Hepatocyte (in vitro differentiated cells): ENCODE results near the gene KCNS1. TPM values are rescaled to one million over a fixed set of nuclear protein-coding genes. Genes with fewer than 3 reads are reported as not detected.
A peak's percentile ranks its signal among the peaks of the same experiment; 100 is the strongest.

Source experiments
- DNase-seq: peaks from one replicate; pipeline ENCODE4 v3.0.0-alpha.2; 2016; ENCODE audit warnings: low spot score
- H2AFZ ChIP-seq: fragments of 200-600 bp; sonication (generic); 2 replicates; pipeline ENCODE4 v1.6.0; 2016; ENCODE audit warnings: antibody characterized with exemption, mild to moderate bottlenecking
- H3K27ac ChIP-seq: fragments of 200-600 bp; sonication (generic); 2 replicates; pipeline ENCODE4 v1.5.1; 2016; ENCODE audit warnings: mild to moderate bottlenecking
- H3K27me3 ChIP-seq: fragments of 200-600 bp; sonication (generic); 2 replicates; pipeline ENCODE4 v1.6.1; 2016
- H3K36me3 ChIP-seq: fragments of 200-600 bp; sonication (generic); replicated peaks from 2 replicates; pipeline ENCODE4 v1.5.1; 2016; ENCODE audit warnings: low read depth; ENCODE audit not compliant: insufficient read depth
- H3K4me1 ChIP-seq: fragments of 200-600 bp; sonication (generic); 2 replicates; pipeline ENCODE4 v1.5.1; 2016; ENCODE audit warnings: mild to moderate bottlenecking, moderate library complexity; ENCODE audit not compliant: insufficient read depth
- H3K4me2 ChIP-seq: fragments of 200-600 bp; sonication (generic); 2 replicates; pipeline ENCODE4 v1.6.0; 2016
- H3K4me3 ChIP-seq: fragments of 200-600 bp; sonication (generic); 2 replicates; pipeline ENCODE4 v1.5.1; 2016; ENCODE audit warnings: mild to moderate bottlenecking
- H3K79me2 ChIP-seq: fragments of 200-600 bp; sonication (generic); 2 replicates; pipeline ENCODE4 v1.6.0; 2017; ENCODE audit warnings: mild to moderate bottlenecking
- H3K9me2 ChIP-seq: fragments of 200-600 bp; sonication (generic); replicated peaks from 2 replicates; pipeline ENCODE4 v1.6.0; 2017; ENCODE audit warnings: mild to moderate bottlenecking; ENCODE audit not compliant: insufficient read depth
- H3K9me3 ChIP-seq: fragments of 200-600 bp; sonication (generic); 2 replicates; pipeline ENCODE4 v1.5.1; 2016; ENCODE audit warnings: low read depth, mild to moderate bottlenecking
- H4K20me1 ChIP-seq: fragments of 200-600 bp; sonication (generic); 2 replicates; pipeline ENCODE4 v1.6.0; 2016; ENCODE audit warnings: mild to moderate bottlenecking; ENCODE audit not compliant: insufficient read depth, poor library complexity, severe bottlenecking
- EZH2 ChIP-seq: fragments of 200-600 bp; sonication (generic); IDR thresholded peaks from 2 replicates; pipeline ENCODE4 v1.6.1; 2016; ENCODE audit warnings: antibody characterized with exemption, mild to moderate bottlenecking, borderline replicate concordance
- EZH2phosphoT487 ChIP-seq: fragments of 200-600 bp; sonication (generic); IDR thresholded peaks from one replicate; pipeline ENCODE4 v1.6.1; 2018; ENCODE audit warnings: antibody characterized with exemption, mild to moderate bottlenecking, low read depth, moderate library complexity; ENCODE audit not compliant: unreplicated experiment, severe bottlenecking
- WGBS: methylation state at CpG from one replicate; pipeline ENCODE4 v1.1.6; 2016; ENCODE audit warnings: low lambda C conversion rate; ENCODE audit errors: missing lambda C conversion rate; 5-methylcytosine and 5-hydroxymethylcytosine counted together
- polyA plus RNA-seq: library from polyadenylated mRNA; unstranded; fragments of >200 nt; fragmentation: Nextera tagmentation; extraction: Ambion mirVana; gene quantifications from 2 replicates; pipeline ENCODE4 v1.2.1, GENCODE V29; 2016
- total RNA-seq: library from RNA; depleted of rRNA; stranded (reverse); fragments of >200 nt; gene quantifications from 2 replicates; pipeline ENCODE4 v1.2.3, GENCODE V29; 2014
- TF ChIP-seq, protein P1 (sequence below): fragments of 200-600 bp; sonication (generic); IDR thresholded peaks from 2 replicates; pipeline ENCODE4 v1.5.1; 2016; ENCODE audit warnings: antibody characterized with exemption, mild to moderate bottlenecking; ENCODE audit not compliant: poor library complexity

KCNS1 gene
- total and polyA plus RNA-seq, 2 experiments from 2014 or later: 0.42 to 0.43 TPM

GRCh38 chr20:45096781-45097180, 4.1 kb downstream of the KCNS1 start:
- Histone ChIP-seq H3K27me3 (peaks cover 34% of the 10 kb centered on the region), H3K4me2 (no peak overlapping the region), H3K79me2 (no peaks in the 10 kb centered on the region), H3K9me3 (no peaks in the 10 kb centered on the region), H3K4me1 (peaks cover 7% of the 10 kb centered on the region), H3K9me2 (no peaks in the 10 kb centered on the region), H3K27ac (no peak overlapping the region), H3K4me3 (no peak overlapping the region), H2AFZ (no peak overlapping the region), H4K20me1 (no peaks in the 10 kb centered on the region), H3K36me3 (no peaks in the 10 kb centered on the region)
- DNase-seq: no peak
- 91% methylated on average over 9 of the region's 9 CpGs for WGBS
- TF ChIP-seq EZH2phosphoT487 (no peak), EZH2 (no peak)
- TF ChIP-seq, protein P1, sequence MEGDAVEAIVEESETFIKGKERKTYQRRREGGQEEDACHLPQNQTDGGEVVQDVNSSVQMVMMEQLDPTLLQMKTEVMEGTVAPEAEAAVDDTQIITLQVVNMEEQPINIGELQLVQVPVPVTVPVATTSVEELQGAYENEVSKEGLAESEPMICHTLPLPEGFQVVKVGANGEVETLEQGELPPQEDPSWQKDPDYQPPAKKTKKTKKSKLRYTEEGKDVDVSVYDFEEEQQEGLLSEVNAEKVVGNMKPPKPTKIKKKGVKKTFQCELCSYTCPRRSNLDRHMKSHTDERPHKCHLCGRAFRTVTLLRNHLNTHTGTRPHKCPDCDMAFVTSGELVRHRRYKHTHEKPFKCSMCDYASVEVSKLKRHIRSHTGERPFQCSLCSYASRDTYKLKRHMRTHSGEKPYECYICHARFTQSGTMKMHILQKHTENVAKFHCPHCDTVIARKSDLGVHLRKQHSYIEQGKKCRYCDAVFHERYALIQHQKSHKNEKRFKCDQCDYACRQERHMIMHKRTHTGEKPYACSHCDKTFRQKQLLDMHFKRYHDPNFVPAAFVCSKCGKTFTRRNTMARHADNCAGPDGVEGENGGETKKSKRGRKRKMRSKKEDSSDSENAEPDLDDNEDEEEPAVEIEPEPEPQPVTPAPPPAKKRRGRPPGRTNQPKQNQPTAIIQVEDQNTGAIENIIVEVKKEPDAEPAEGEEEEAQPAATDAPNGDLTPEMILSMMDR: no peak

DNA sequence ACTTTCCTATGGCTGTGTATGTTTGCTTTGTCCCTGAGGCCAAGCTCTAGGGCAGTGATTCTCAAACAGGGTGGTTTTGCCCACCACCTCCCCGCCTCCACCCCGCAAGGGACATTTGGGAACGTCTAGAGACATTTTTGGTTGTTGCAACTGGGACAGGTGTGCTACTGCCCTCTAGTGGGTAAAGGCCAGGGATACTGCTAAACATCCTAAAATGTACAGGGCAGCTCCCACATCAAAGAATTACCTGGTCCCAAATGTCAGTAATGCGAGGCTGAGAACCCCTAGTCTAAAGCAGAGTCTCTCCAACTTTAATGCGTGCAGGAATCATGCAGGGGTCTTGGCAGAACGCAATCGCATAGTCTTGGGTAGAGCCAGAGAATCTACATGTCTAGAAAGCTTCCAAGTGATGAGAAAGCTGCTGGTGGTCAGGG, 5.1 kb downstream of the KCNS1 start:
- no peak for TF ChIP-seq EZH2phosphoT487
- TF ChIP-seq, protein P1: peak; percentile 81
- H3K4me2 ChIP-seq: no peak overlapping the region
- H3K9me2 ChIP-seq: no peaks in the 10 kb centered on the region
- DNase-seq: peak; percentile 70
- 4% methylated on average over 7 of the region's 7 CpGs for WGBS
- peaks cover 26% of the 10 kb centered on the region for H3K27me3 ChIP-seq
- no peaks in the 10 kb centered on the region for H3K79me2 ChIP-seq
- no peaks in the 10 kb centered on the region for H3K9me3 ChIP-seq
- H3K27ac ChIP-seq: no peak overlapping the region
- no peaks in the 10 kb centered on the region for H3K36me3 ChIP-seq
- no peaks in the 10 kb centered on the region for H4K20me1 ChIP-seq
- no peak overlapping the region for H3K4me3 ChIP-seq
- peaks cover 3% of the 10 kb centered on the region for H3K4me1 ChIP-seq
- no peak overlapping the region for H2AFZ ChIP-seq

DNA sequence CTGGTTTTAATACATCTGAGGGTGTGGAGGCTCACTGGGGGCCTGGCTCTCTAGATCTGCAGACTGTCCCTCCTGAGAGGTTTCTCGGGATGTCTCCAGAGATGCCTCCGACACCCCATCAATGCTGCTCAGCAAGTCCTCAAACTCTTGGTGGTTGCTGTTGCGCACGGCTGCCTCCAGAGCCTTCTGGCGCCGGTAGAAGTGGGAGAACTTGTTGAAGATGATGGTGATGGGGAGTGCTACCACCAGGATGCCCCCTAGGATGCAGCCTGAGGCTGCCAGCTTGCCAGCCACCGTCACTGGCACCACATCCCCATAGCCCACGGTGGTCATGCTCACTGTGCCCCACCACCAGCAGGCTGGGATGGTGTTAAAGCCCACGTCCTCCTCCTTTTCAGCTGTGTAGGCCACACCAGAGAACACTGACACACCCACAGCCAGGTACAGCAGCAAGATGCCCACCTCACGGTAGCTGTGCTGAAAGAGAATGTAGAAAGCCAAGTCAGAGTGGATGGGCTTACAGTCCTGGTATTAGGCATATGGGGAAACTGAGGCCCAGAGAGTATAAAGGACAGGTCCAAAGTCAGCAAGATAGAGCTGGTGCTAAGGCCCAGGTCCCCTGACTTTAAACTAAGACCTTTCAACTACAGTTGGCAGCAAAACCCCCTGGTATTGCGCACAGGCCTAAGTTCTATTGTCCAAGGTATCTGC, 5.9 kb downstream of the KCNS1 start:
- H4K20me1 ChIP-seq: no peaks in the 10 kb centered on the region
- no peak overlapping the region for H2AFZ ChIP-seq
- H3K9me3 ChIP-seq: no peaks in the 10 kb centered on the region
- H3K4me1 ChIP-seq: no peaks in the 10 kb centered on the region
- 95% methylated on average over 11 of the region's 11 CpGs for WGBS
- H3K4me3 ChIP-seq: no peak overlapping the region
- H3K27me3 ChIP-seq: peaks cover 19% of the 10 kb centered on the region
- H3K9me2 ChIP-seq: no peaks in the 10 kb centered on the region
- H3K79me2 ChIP-seq: no peaks in the 10 kb centered on the region
- H3K4me2 ChIP-seq: no peak overlapping the region
- no peaks in the 10 kb centered on the region for H3K36me3 ChIP-seq
- no peak for DNase-seq
- H3K27ac ChIP-seq: no peak overlapping the region
- no peak for TF ChIP-seq EZH2phosphoT487
- TF ChIP-seq, protein P1: no peak
- TF ChIP-seq EZH2: no peak
